Esophagus squamous epithelium (tissue), 5 donors: Measurements from ENCODE around the gene VANGL2. TPM values are rescaled to one million over a fixed set of nuclear protein-coding genes. Genes with fewer than 3 reads are reported as not detected.
A peak's percentile ranks its signal among the peaks of the same experiment; 100 is the strongest.

Experiments
- DNase-seq: peaks from one replicate; lab custom pipeline; 2025; lab: John Stamatoyannopoulos, UW
- H3K27ac ChIP-seq, 4 donors: fragments of 200-600 bp; sonication (generic); one replicate each; pipeline ENCODE4 v1.5.1; 2016 to 2019; ENCODE audit warnings: mild to moderate bottlenecking in 1 of 4
- H3K27me3 ChIP-seq, 4 donors: fragments of 200-600 bp; sonication (generic); 1 replicate in 3 of 4; 2 replicates in 1 of 4; pipeline versions ENCODE4 v1.5.1 to v1.6.0; 2017 to 2021; ENCODE audit warnings: antibody characterized with exemption in 1 of 4
- H3K36me3 ChIP-seq, 3 donors: fragments of 200-600 bp; sonication (generic); one replicate each; pipeline ENCODE4 v1.5.1; 2016 to 2019
- H3K4me1 ChIP-seq, 3 donors: fragments of 200-600 bp; sonication (generic); one replicate each; pipeline ENCODE4 v1.5.1; 2017 to 2019
- H3K4me3 ChIP-seq, 4 donors: fragments of 200-600 bp; sonication (generic); 1 replicate in 3 of 4; 2 replicates in 1 of 4; pipeline ENCODE4 v1.5.1; 2016 to 2019; ENCODE audit warnings: mild to moderate bottlenecking in 2 of 4, moderate library complexity in 1 of 4
- H3K9me3 ChIP-seq, 3 donors: fragments of 200-600 bp; sonication (generic); one replicate each; pipeline ENCODE4 v1.5.1; 2016 to 2019
- CTCF ChIP-seq, 6 experiments: fragments of 450-650 bp in 4 of 6; fragments of 200-600 bp in 2 of 6; sonication (generic) in 2 of 6; IDR thresholded peaks; one replicate each; pipeline ENCODE4 v1.5.1; 2016 to 2019; ENCODE audit warnings: antibody characterized with exemption in 6 of 6, mild to moderate bottlenecking in 4 of 6, moderate library complexity in 4 of 6
- POLR2A ChIP-seq, 4 donors: fragments of 450-650 bp; IDR thresholded peaks; one replicate each; pipeline ENCODE4 v1.6.1; 2017; ENCODE audit warnings: antibody characterized with exemption in 4 of 4, mild to moderate bottlenecking in 4 of 4, moderate library complexity in 3 of 4
- WGBS, 2 donors: methylation state at CpG; one replicate each; pipeline ENCODE4 v1.1.5; 2018; 5-methylcytosine and 5-hydroxymethylcytosine counted together
- intact Hi-C: fragments of 100-400 bp; cut with DNase I; formaldehyde crosslinking; loops from one replicate; pipeline ENCODE4 v1.15.0; 2022
- total RNA-seq, 4 donors: library from RNA; depleted of rRNA; stranded (reverse); fragments of >200 nt; gene quantifications; one replicate each; pipeline ENCODE4 v1.1.0, GENCODE V29; 2016
- donor health status: DM: yes; HTN: yes; CAD: no.

Gene VANGL2
- total RNA-seq, 4 donors from 2014 or later: 5.9 to 10.8 (median 7.7) TPM

GRCh38 chr1:160415696-160416290 lies 15.4 kb downstream of the VANGL2 start:
- H3K27me3 ChIP-seq: no peaks in the 10 kb centered on the region
- TF ChIP-seq POLR2A (IDR thresholded peaks at IDR 0.05) (no peak), CTCF (IDR thresholded peaks at IDR 0.05) (no peak)
- H3K9me3 ChIP-seq: no peaks in the 10 kb centered on the region
- WGBS, 2 donors: 93 to 94% methylated on average over 10 of the region's 29 CpGs
- intact Hi-C loops: no loop called here
- H3K4me1 ChIP-seq: peaks cover 7 to 45% (median 14%) of the 10 kb centered on the region in 3 donors
- no peak for DNase-seq
- H3K36me3 ChIP-seq: peaks cover 0 to 52% (median 5%) of the 10 kb centered on the region in 3 donors
- H3K27ac ChIP-seq: peak overlapping the region in 3 of 4 donors; percentile 9 to 68 (median 25)
- no peak overlapping the region for H3K4me3 ChIP-seq

- H3K4me3 ChIP-seq: no peak overlapping the region
- 26 to 40% methylated on average over 3 to 4 of the region's 4 CpGs for WGBS, 2 donors
- no peaks in the 10 kb centered on the region for H3K9me3 ChIP-seq
- no peak for TF ChIP-seq POLR2A (IDR thresholded peaks at IDR 0.05)
- TF ChIP-seq CTCF (IDR thresholded peaks at IDR 0.05): peak in 5 of 6 experiments; percentile 26 to 74 (median 44)
- H3K27ac ChIP-seq: no peak overlapping the region
- intact Hi-C loops: no loop called here
- H3K36me3 ChIP-seq: peaks cover 0 to 58% (median 10%) of the 10 kb centered on the region in 3 donors
- H3K4me1 ChIP-seq: peaks cover 7 to 40% (median 14%) of the 10 kb centered on the region in 3 donors
- no peaks in the 10 kb centered on the region for H3K27me3 ChIP-seq
- no peak for DNase-seq
Observed at GRCh38 chr1:160416369-160416768, 16.0 kb downstream of the VANGL2 start.

- no peaks in the 10 kb centered on the region for H3K27me3 ChIP-seq
- intact Hi-C loops: no loop called here
- no peak overlapping the region for H3K4me3 ChIP-seq
- H3K27ac ChIP-seq: no peak overlapping the region
- no peak for TF ChIP-seq POLR2A (IDR thresholded peaks at IDR 0.05)
- no peak for TF ChIP-seq CTCF (IDR thresholded peaks at IDR 0.05)
- peaks cover 7 to 28% (median 14%) of the 10 kb centered on the region in 3 donors for H3K4me1 ChIP-seq
- 78 to 89% methylated on average over 5 to 6 of the region's 6 CpGs for WGBS, 2 donors
- no peaks in the 10 kb centered on the region for H3K9me3 ChIP-seq
- no peak for DNase-seq
- H3K36me3 ChIP-seq: peaks cover 0 to 79% (median 10%) of the 10 kb centered on the region in 3 donors
Observed at GRCh38 chr1:160418483-160418882, 18.1 kb downstream of the VANGL2 start.

- DNase-seq: no peak
- TF ChIP-seq CTCF (IDR thresholded peaks at IDR 0.05): no peak
- no peak for TF ChIP-seq POLR2A (IDR thresholded peaks at IDR 0.05)
- peaks cover 4 to 20% (median 9%) of the 10 kb centered on the region in 3 donors for H3K4me1 ChIP-seq
- H3K36me3 ChIP-seq: peaks cover 0 to 87% (median 16%) of the 10 kb centered on the region in 3 donors
- H3K27ac ChIP-seq: no peak overlapping the region
- 87 to 94% methylated on average over 10 to 14 of the region's 34 CpGs for whole genome bisulfite sequencing, 2 donors
- H3K4me3 ChIP-seq: no peak overlapping the region
- intact Hi-C loops: no loop called here
- no peaks in the 10 kb centered on the region for H3K27me3 ChIP-seq
- no peaks in the 10 kb centered on the region for H3K9me3 ChIP-seq
Observed at GRCh38 chr1:160419150-160419837, 18.9 kb downstream of the VANGL2 start.

- intact Hi-C loops: no loop called here
- Histone ChIP-seq H3K4me1 (peaks cover 0 to 15% (median 8%) of the 10 kb centered on the region in 3 donors), H3K36me3 (peaks cover 0 to 92% (median 19%) of the 10 kb centered on the region in 3 donors), H3K27ac (no peak overlapping the region), H3K9me3 (no peaks in the 10 kb centered on the region), H3K4me3 (no peak overlapping the region), H3K27me3 (no peaks in the 10 kb centered on the region)
- WGBS, 2 donors: 85 to 86% methylated on average over 2 to 4 of the region's 4 CpGs
- no peak for TF ChIP-seq CTCF (IDR thresholded peaks at IDR 0.05)
- no peak for TF ChIP-seq POLR2A (IDR thresholded peaks at IDR 0.05)
- no peak for DNase-seq
Observed at GRCh38 chr1:160419838-160420169, 19.4 kb downstream of the VANGL2 start.
